SK-N-SH (cell line): ENCODE measurements around the gene SPEG. TPM values are rescaled to one million over a fixed set of nuclear protein-coding genes. Genes with fewer than 3 reads are reported as not detected.
A peak's percentile ranks its signal among the peaks of the same experiment; 100 is the strongest.

ENCODE experiments used
- CTCF ChIA-PET: fragments of 300-600, 350-600 bp; formaldehyde crosslinking; extraction: SDS; loops from one replicate; lab custom pipeline; 2021; lab: Yijun Ruan, JAX
- POLR2A ChIA-PET: fragments of 350-600 bp; sonication (Branson Sonifier 250); formaldehyde crosslinking; extraction: SDS; loops from one replicate; lab custom pipeline; 2020; ENCODE audit warnings: antibody characterized with exemption, inconsistent platforms; lab: Yijun Ruan, JAX
- DNase-seq: peaks from one replicate; pipeline ENCODE4 v3.0.0; 2012
- H2AFZ ChIP-seq: fragments of 200-600 bp; sonication (generic); 2 replicates; pipeline ENCODE4 v1.8.1; 2016; ENCODE audit warnings: antibody characterized with exemption, mild to moderate bottlenecking, low read depth
- H3F3A ChIP-seq: fragments of 200-600 bp; sonication (generic); replicated peaks from 2 replicates; pipeline ENCODE3; 2016; ENCODE audit warnings: antibody characterized with exemption, mild to moderate bottlenecking; ENCODE audit not compliant: insufficient read depth
- H3K27ac ChIP-seq, 2 experiments: fragments of 200-500 bp in 1 of 2; fragments of 200-600 bp in 1 of 2; sonication (Bioruptor generic) in 1 of 2; sonication (generic), shearing (Covaris generic) in 1 of 2; 2 replicates each; pipeline versions ENCODE4 v1.5.1 to v1.6.1; 2014 to 2016; ENCODE audit warnings: low read depth in 2 of 2, inconsistent platforms in 1 of 2, low read length in 1 of 2, mild to moderate bottlenecking in 1 of 2, mixed read lengths in 1 of 2
- H3K27me3 ChIP-seq: fragments of 200-600 bp; sonication (generic), shearing (Covaris generic); 2 replicates; pipeline ENCODE4 v1.6.1; 2016; ENCODE audit warnings: mixed run types; ENCODE audit not compliant: insufficient read depth
- H3K36me3 ChIP-seq, 2 experiments: fragments of 200-500 bp in 1 of 2; fragments of 200-600 bp in 1 of 2; sonication (Bioruptor generic) in 1 of 2; sonication (generic) in 1 of 2; replicated peaks in 1 of 2; 2 replicates each; pipeline versions ENCODE3 to v1.5.1; 2014 to 2016; ENCODE audit warnings: low read length in 1 of 2, mild to moderate bottlenecking in 1 of 2; ENCODE audit not compliant: insufficient read depth in 2 of 2, control insufficient read depth in 1 of 2
- H3K4me1 ChIP-seq, 2 experiments: fragments of 200-500 bp in 1 of 2; fragments of 200-600 bp in 1 of 2; sonication (Bioruptor generic) in 1 of 2; sonication (generic), shearing (Covaris generic) in 1 of 2; 2 replicates each; pipeline versions ENCODE4 v1.5.1 to v1.6.1; 2014 to 2016; ENCODE audit warnings: low read depth in 1 of 2, low read length in 1 of 2, mixed run types in 1 of 2; ENCODE audit not compliant: insufficient read depth in 2 of 2, control insufficient read depth in 1 of 2
- H3K4me2 ChIP-seq: fragments of 200-600 bp; sonication (generic), shearing (Covaris generic); 2 replicates; pipeline ENCODE4 v1.6.1; 2017; ENCODE audit warnings: mixed run types
- H3K4me3 ChIP-seq, 2 experiments: fragments of 200-500 bp in 1 of 2; fragments of 200-600 bp in 1 of 2; sonication (Bioruptor generic) in 1 of 2; sonication (generic), shearing (Covaris generic) in 1 of 2; 2 replicates each; pipeline versions ENCODE4 v1.5.1 to v1.8.1; 2014 to 2016; ENCODE audit warnings: low read depth in 2 of 2, inconsistent platforms in 1 of 2, low read length in 1 of 2, mild to moderate bottlenecking in 1 of 2, mixed read lengths in 1 of 2, moderate library complexity in 1 of 2
- H3K79me2 ChIP-seq: fragments of 200-600 bp; sonication (generic); 2 replicates; pipeline ENCODE4 v1.8.1; 2017; ENCODE audit warnings: mild to moderate bottlenecking; ENCODE audit not compliant: insufficient read depth
- H3K9ac ChIP-seq: fragments of 200-600 bp; sonication (generic); 2 replicates; pipeline ENCODE4 v1.6.1; 2017; ENCODE audit warnings: mixed run types
- H3K9me2 ChIP-seq: fragments of 200-600 bp; sonication (generic); 2 replicates; pipeline ENCODE4 v1.6.1; 2017; ENCODE audit warnings: mixed run types
- H3K9me3 ChIP-seq: fragments of 200-600 bp; sonication (generic); 2 replicates; pipeline ENCODE4 v1.6.1; 2017; ENCODE audit warnings: mixed run types, mild to moderate bottlenecking, moderate library complexity
- H4K20me1 ChIP-seq: fragments of 200-600 bp; sonication (generic); 2 replicates; pipeline ENCODE4 v1.6.1; 2017; ENCODE audit warnings: mild to moderate bottlenecking, mixed run types; ENCODE audit not compliant: insufficient read depth
- EZH2phosphoT487 ChIP-seq: fragments of 200-600 bp; sonication (generic); IDR thresholded peaks from 2 replicates; pipeline ENCODE4 v1.6.1; 2017; ENCODE audit warnings: low read depth, mixed run types, mild to moderate bottlenecking, antibody characterized with exemption, moderate library complexity, borderline replicate concordance
- FOXM1 ChIP-seq: IDR thresholded peaks from 2 replicates; pipeline ENCODE4 v1.4.0; 2012; ENCODE audit warnings: low read depth, mild to moderate bottlenecking
- GATA2 ChIP-seq: sonication (generic); formaldehyde crosslinking; IDR thresholded peaks from 2 replicates; pipeline ENCODE4 v1.5.0; 2020; ENCODE audit warnings: mild to moderate bottlenecking, missing genetic modification reagents
- IRF3 ChIP-seq: fragments of 150-350 bp; IDR thresholded peaks from 2 replicates; pipeline ENCODE4 v1.6.1; 2016; ENCODE audit warnings: mild to moderate bottlenecking, low read depth, low read length
- JUND ChIP-seq: IDR thresholded peaks from 2 replicates; pipeline ENCODE4 v1.4.0; 2012
- MXI1 ChIP-seq: IDR thresholded peaks from 2 replicates; pipeline ENCODE4 v1.6.1; 2012; ENCODE audit warnings: mild to moderate bottlenecking, low read depth, low read length, improper control_type of control experiment
- NFIC ChIP-seq: IDR thresholded peaks from 2 replicates; pipeline ENCODE4 v1.4.0; 2012; ENCODE audit warnings: borderline replicate concordance
- RFX5 ChIP-seq: IDR thresholded peaks from 2 replicates; pipeline ENCODE4 v1.6.1; 2012; ENCODE audit warnings: mild to moderate bottlenecking, improper control_type of control experiment, low read length
- TAF1 ChIP-seq: IDR thresholded peaks from 2 replicates; pipeline ENCODE4 v1.6.1; 2012; ENCODE audit warnings: low read depth, mild to moderate bottlenecking, low read length, moderate library complexity, borderline replicate concordance
- USF2 ChIP-seq: fragments of 150-350 bp; IDR thresholded peaks from 2 replicates; pipeline ENCODE4 v1.6.1; 2017; ENCODE audit warnings: antibody characterized with exemption, low read length, low read depth, borderline replicate concordance
- YY1 ChIP-seq: IDR thresholded peaks from 2 replicates; pipeline ENCODE4 v1.4.0; 2012; ENCODE audit warnings: low read depth, mild to moderate bottlenecking
- ZBTB33 ChIP-seq: IDR thresholded peaks from 2 replicates; pipeline ENCODE4 v1.4.0; 2012; ENCODE audit warnings: low read depth, borderline replicate concordance
- WGBS: methylation state at CpG from one replicate; pipeline ENCODE4 v1.1.6; 2017; ENCODE audit warnings: low lambda C conversion rate; 5-methylcytosine and 5-hydroxymethylcytosine counted together
- polyA plus RNA-seq, 3 experiments: library from polyadenylated mRNA; depleted of rRNA; stranded (reverse); fragments of >200 nt; gene quantifications; 2 replicates each; pipeline ENCODE4 v1.2.3, GENCODE V29; 2012
- TF ChIP-seq, protein P1 (sequence below): fragments of 200-600 bp; sonication (generic); IDR thresholded peaks from 2 replicates; pipeline ENCODE4 v1.6.1; 2017; ENCODE audit warnings: antibody characterized with exemption, mild to moderate bottlenecking, moderate library complexity
- TF ChIP-seq, protein P2 (sequence below): IDR thresholded peaks from 2 replicates; pipeline ENCODE4; 2012
- TF ChIP-seq, protein P3 (sequence below): IDR thresholded peaks from 2 replicates; pipeline ENCODE4 v1.4.0; 2012; ENCODE audit warnings: low read depth

Gene SPEG
- polyA plus RNA-seq, 1 of the 3 experiments (the other 2 are of a cell fraction) = 107 TPM

DNA sequence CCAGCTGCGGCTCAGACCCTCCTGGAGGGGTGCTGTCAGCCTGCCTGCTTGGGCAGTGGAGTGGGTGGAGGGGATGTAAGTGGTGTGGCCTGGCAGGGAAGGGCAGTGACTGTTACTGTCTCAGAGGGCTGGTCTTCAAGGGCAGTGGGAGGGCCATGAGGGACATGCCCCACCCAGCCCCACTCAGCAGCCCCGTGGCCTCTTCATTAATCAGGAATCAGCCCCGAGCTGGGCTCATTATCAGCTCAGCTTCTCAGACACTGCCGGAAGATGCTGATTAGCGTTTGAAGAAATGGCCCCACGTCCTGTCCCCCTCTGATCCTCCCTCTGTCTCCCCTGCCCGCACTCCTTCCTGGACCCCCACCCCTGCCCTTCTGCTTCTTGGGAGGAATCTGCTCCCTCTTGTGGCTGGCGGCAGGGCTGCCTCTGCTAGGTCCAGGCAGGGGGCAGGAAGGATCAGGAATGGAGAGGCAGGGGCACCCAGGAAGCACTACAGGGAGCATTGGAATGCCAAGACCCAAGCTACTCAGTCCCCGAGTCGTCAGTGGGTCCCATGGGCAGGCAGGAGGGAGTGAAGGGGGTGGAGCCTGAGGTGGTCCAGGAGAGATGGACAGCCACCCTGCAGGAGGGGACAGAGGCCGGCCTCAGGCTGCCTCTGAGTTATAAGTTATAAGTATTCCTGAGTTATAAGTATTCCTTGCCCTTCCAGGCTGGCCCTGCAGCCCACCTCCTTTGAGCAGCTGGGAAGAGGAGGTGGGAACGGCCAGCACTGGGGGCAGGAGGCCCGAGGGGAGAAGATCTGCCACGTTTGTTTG is 86.6 kb downstream of the SPEG start (continued):
- TF ChIP-seq ZBTB33 (no peak), IRF3 (no peak), EZH2phosphoT487 (no peak), GATA2 (CRISPR knock-in tag) (0 out of 2 replicates have a peak, but pooled peaks have one; percentile 11), TAF1 (no peak), FOXM1 (no peak), NFIC (no peak), JUND (no peak)

GRCh38 chr2:219522111-219523030 is 87.7 kb downstream of the SPEG start:
- H4K20me1 ChIP-seq = no peaks in the 10 kb centered on the region
- DNase-seq = no peak
- H3K27ac ChIP-seq = peak overlapping the region in 1 of 2 experiments; percentile 90; a peak in 2 of 4 replicates
- TF ChIP-seq, protein P1, sequence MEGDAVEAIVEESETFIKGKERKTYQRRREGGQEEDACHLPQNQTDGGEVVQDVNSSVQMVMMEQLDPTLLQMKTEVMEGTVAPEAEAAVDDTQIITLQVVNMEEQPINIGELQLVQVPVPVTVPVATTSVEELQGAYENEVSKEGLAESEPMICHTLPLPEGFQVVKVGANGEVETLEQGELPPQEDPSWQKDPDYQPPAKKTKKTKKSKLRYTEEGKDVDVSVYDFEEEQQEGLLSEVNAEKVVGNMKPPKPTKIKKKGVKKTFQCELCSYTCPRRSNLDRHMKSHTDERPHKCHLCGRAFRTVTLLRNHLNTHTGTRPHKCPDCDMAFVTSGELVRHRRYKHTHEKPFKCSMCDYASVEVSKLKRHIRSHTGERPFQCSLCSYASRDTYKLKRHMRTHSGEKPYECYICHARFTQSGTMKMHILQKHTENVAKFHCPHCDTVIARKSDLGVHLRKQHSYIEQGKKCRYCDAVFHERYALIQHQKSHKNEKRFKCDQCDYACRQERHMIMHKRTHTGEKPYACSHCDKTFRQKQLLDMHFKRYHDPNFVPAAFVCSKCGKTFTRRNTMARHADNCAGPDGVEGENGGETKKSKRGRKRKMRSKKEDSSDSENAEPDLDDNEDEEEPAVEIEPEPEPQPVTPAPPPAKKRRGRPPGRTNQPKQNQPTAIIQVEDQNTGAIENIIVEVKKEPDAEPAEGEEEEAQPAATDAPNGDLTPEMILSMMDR = no peak
- TF ChIP-seq EZH2phosphoT487 (no peak), USF2 (no peak), ZBTB33 (no peak), MXI1 (no peak), NFIC (no peak), RFX5 (no peak), YY1 (no peak)
- TF ChIP-seq, protein P2, sequence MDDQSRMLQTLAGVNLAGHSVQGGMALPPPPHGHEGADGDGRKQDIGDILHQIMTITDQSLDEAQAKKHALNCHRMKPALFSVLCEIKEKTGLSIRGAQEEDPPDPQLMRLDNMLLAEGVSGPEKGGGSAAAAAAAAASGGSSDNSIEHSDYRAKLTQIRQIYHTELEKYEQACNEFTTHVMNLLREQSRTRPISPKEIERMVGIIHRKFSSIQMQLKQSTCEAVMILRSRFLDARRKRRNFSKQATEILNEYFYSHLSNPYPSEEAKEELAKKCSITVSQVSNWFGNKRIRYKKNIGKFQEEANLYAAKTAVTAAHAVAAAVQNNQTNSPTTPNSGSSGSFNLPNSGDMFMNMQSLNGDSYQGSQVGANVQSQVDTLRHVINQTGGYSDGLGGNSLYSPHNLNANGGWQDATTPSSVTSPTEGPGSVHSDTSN = no peak
- TF ChIP-seq, protein P3, sequence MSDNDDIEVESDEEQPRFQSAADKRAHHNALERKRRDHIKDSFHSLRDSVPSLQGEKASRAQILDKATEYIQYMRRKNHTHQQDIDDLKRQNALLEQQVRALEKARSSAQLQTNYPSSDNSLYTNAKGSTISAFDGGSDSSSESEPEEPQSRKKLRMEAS = no peak
- no peaks in the 10 kb centered on the region for H3F3A ChIP-seq
- ChIA-PET POLR2A (interaction anchor here (1.4 to 8.0 kb wide), 2 partner anchors 10 kb away, joined by 4 to 210 read pairs; partner anchors contain the start of gene ASIC4), CTCF (interaction anchor here (0.8 to 62.1 kb wide), 8 partner anchors 7 to 121 kb away, joined by 3 to 2824 read pairs (median 88); partner anchors contain the start of genes ASIC4, CHPF, GMPPA and TMEM198)
- H3K27me3 ChIP-seq = 0 out of 2 replicates have a peak, but pooled peaks cover under 1% of the 10 kb centered on the region
- no peak overlapping the region for H3K9ac ChIP-seq
- H3K36me3 ChIP-seq = no peaks in the 10 kb centered on the region
- H3K9me2 ChIP-seq = no peaks in the 10 kb centered on the region
- H3K4me1 ChIP-seq = peaks cover 12 to 76% of the 10 kb centered on the region in 2 experiments; a peak in 2 of 4 replicates
- WGBS = 71% methylated on average over 40 of the region's 70 CpGs
- H2AFZ ChIP-seq = no peak overlapping the region
- H3K9me3 ChIP-seq = no peaks in the 10 kb centered on the region
- no peak overlapping the region for H3K4me3 ChIP-seq
- H3K79me2 ChIP-seq = no peaks in the 10 kb centered on the region
- H3K4me2 ChIP-seq = no peak overlapping the region
